ENCODE measurements around the gene MYOM1. TPM values are rescaled to one million over a fixed set of nuclear protein-coding genes. Genes with fewer than 3 reads are reported as not detected.

The MYOM1 gene
- total RNA-seq, 2 experiments from 2014 or later = 0.60 to 0.82 TPM

DNA sequence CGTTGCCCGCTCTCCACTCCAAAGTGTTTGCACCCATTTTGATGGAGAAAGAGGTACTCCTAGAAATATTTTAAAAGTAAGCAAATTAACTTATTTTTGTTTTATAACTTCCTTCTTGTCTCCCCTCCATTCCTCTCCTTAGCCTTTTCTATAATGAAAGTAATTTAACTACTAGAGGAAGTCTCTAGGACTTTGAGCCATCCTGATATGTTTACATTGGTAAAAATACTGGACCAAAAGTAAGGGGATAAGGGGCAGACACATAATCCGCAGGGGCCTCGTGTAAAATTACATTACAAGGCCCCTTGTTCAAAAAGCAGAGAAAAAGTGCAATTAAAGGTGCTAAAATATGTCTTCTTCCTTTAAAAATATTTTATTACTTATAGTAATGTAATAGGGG is 55.4 kb downstream of the MYOM1 start:
- no peak for DNase-seq
- H3K4me3 Mint-ChIP-seq = no peak overlapping the region

DNA sequence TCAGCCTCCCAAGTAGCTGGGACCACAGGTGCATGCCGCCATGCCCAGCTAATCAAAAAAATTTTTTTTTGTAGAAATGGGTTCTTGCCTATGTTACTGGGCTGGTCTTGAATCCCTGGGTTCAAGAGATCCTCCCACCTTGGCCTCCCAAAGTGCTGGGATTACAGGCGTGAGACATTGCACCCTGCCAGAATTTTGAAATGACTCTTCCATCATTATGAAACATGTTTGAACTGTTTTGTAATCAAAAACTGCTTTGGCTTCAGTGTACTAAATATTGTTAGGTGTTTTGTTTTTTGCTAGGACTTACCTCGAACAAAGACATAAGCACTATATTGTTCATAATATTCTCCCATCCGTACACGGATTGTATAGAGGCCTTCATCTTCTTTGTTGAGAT is 55.8 kb downstream of the MYOM1 start:
- Mint-ChIP-seq H3K27me3 (no peaks in the 10 kb centered on the region), H3K4me1 (no peaks in the 10 kb centered on the region), H3K27ac (no peak overlapping the region), H3K36me3 (peaks cover 4% of the 10 kb centered on the region), H3K4me3 (no peak overlapping the region), H3K9me3 (no peaks in the 10 kb centered on the region)
- no peak for DNase-seq

More for the DNA sequence above, 55.4 kb downstream of the MYOM1 start:
- Mint-ChIP-seq H3K4me1 (no peaks in the 10 kb centered on the region), H3K27ac (no peak overlapping the region), H3K36me3 (peaks cover 4% of the 10 kb centered on the region), H3K9me3 (no peaks in the 10 kb centered on the region), H3K27me3 (no peaks in the 10 kb centered on the region)

- no peaks in the 10 kb centered on the region for H3K4me1 Mint-ChIP-seq
- DNase-seq = no peak
- H3K36me3 Mint-ChIP-seq = peaks cover 4% of the 10 kb centered on the region
- no peak overlapping the region for H3K4me3 Mint-ChIP-seq
- no peak overlapping the region for H3K27ac Mint-ChIP-seq
- no peaks in the 10 kb centered on the region for H3K27me3 Mint-ChIP-seq
- H3K9me3 Mint-ChIP-seq = no peaks in the 10 kb centered on the region
Observed at GRCh38 chr18:3162181-3162580, 57.6 kb downstream of the MYOM1 start.

- no peaks in the 10 kb centered on the region for H3K27me3 Mint-ChIP-seq
- no peaks in the 10 kb centered on the region for H3K4me1 Mint-ChIP-seq
- peaks cover 4% of the 10 kb centered on the region for H3K36me3 Mint-ChIP-seq
- H3K9me3 Mint-ChIP-seq = no peaks in the 10 kb centered on the region
- H3K4me3 Mint-ChIP-seq = no peak overlapping the region
- no peak for DNase-seq
- H3K27ac Mint-ChIP-seq = no peak overlapping the region
Observed at GRCh38 chr18:3159830-3160229, 59.9 kb downstream of the MYOM1 start.

- H3K4me1 Mint-ChIP-seq = no peaks in the 10 kb centered on the region
- peaks cover 4% of the 10 kb centered on the region for H3K36me3 Mint-ChIP-seq
- H3K27ac Mint-ChIP-seq = no peak overlapping the region
- H3K27me3 Mint-ChIP-seq = no peaks in the 10 kb centered on the region
- no peaks in the 10 kb centered on the region for H3K9me3 Mint-ChIP-seq
- H3K4me3 Mint-ChIP-seq = no peak overlapping the region
- DNase-seq = no peak
Observed at GRCh38 chr18:3157606-3158005, 62.2 kb downstream of the MYOM1 start.

- H3K4me3 Mint-ChIP-seq = no peak overlapping the region
- H3K27me3 Mint-ChIP-seq = no peaks in the 10 kb centered on the region
- no peaks in the 10 kb centered on the region for H3K36me3 Mint-ChIP-seq
- H3K9me3 Mint-ChIP-seq = no peaks in the 10 kb centered on the region
- no peaks in the 10 kb centered on the region for H3K4me1 Mint-ChIP-seq
- H3K27ac Mint-ChIP-seq = no peak overlapping the region
- no peak for DNase-seq
Observed at GRCh38 chr18:3157086-3157485, 62.7 kb downstream of the MYOM1 start.

DNA sequence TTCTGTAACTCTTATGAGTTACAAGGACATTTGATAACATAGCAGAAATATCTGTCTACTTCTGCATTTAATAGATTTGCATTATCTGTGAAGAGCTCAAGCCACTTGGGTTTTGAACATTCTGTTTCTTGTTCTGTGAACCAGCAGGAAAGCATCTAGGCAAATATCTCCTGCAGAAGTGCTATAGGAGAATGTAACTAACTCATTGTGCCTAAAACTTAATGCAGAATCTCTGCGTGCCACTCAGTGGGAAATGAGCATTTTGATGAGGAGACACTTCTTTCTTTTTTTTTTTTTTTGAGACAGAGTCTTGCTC is 63.5 kb downstream of the MYOM1 start:
- H3K27ac Mint-ChIP-seq = no peak overlapping the region
- peaks cover 3% of the 10 kb centered on the region for H3K4me1 Mint-ChIP-seq
- no peaks in the 10 kb centered on the region for H3K9me3 Mint-ChIP-seq
- no peaks in the 10 kb centered on the region for H3K36me3 Mint-ChIP-seq
- no peak overlapping the region for H3K4me3 Mint-ChIP-seq
- no peak for DNase-seq
- H3K27me3 Mint-ChIP-seq = no peaks in the 10 kb centered on the region

DNA sequence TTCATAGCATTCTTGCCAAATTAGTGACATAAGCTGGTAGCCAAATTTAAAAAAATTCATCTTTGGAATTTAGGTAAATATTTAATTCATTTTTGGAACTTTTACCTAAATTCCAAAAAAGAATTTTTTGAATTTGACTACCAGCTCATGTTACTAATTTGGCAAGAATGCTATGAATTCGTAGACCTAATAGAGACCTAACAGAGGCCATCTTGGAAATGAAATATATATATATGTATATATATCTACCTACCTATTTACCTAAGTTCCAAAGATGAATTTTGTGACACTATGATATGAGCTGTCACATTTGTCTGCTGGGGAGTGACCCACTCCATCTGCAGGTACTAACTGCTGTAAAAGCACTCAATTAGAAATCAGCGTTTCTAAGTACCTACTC is 65.6 kb downstream of the MYOM1 start:
- no peak for DNase-seq
- Mint-ChIP-seq H3K36me3 (no peaks in the 10 kb centered on the region), H3K27me3 (no peaks in the 10 kb centered on the region), H3K4me3 (no peak overlapping the region), H3K9me3 (no peaks in the 10 kb centered on the region), H3K4me1 (peaks cover 3% of the 10 kb centered on the region), H3K27ac (no peak overlapping the region)

DNA sequence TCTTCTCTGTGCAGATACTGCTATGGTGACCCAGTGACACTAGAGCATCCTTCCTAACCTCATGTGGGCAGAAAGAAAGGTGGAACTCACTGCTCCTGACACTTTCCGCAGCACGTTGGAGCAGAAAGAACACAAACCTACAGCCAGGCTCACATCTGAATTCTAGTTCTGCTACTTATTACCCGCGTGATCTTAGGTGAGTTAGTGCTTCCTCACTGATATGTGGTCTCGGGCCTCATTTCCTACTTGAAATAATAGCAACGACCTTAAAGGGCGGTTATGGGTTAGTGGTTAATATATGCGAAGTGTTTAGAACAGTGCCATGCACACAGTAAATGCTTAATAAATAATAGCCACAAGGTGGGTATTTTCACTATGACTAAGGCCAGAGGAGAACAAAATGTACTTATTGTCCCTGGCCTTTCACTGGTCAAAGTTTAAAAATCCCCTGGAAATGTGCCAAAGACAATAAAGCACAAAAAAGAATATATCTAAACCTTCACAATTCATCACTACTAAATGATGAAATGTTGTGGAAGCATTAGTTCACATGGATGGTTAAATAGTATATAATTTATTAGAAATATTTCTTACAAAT is 66.6 kb downstream of the MYOM1 start:
- no peaks in the 10 kb centered on the region for H3K9me3 Mint-ChIP-seq
- H3K27ac Mint-ChIP-seq = no peak overlapping the region
- H3K27me3 Mint-ChIP-seq = no peaks in the 10 kb centered on the region
- H3K4me3 Mint-ChIP-seq = no peak overlapping the region
- no peaks in the 10 kb centered on the region for H3K36me3 Mint-ChIP-seq
- H3K4me1 Mint-ChIP-seq = peaks cover 3% of the 10 kb centered on the region
- no peak for DNase-seq

GRCh38 chr18:3152294-3152693 is 67.5 kb downstream of the MYOM1 start:
- no peak overlapping the region for H3K4me3 Mint-ChIP-seq
- no peaks in the 10 kb centered on the region for H3K9me3 Mint-ChIP-seq
- no peak overlapping the region for H3K27ac Mint-ChIP-seq
- peaks cover 3% of the 10 kb centered on the region for H3K4me1 Mint-ChIP-seq
- H3K27me3 Mint-ChIP-seq = no peaks in the 10 kb centered on the region
- DNase-seq = no peak
- no peaks in the 10 kb centered on the region for H3K36me3 Mint-ChIP-seq

- Mint-ChIP-seq H3K36me3 (no peaks in the 10 kb centered on the region), H3K4me3 (no peak overlapping the region), H3K4me1 (peaks cover 3% of the 10 kb centered on the region), H3K27ac (no peak overlapping the region), H3K27me3 (no peaks in the 10 kb centered on the region), H3K9me3 (no peaks in the 10 kb centered on the region)
- no peak for DNase-seq
Observed at GRCh38 chr18:3151399-3152264, 68.1 kb downstream of the MYOM1 start.

DNA sequence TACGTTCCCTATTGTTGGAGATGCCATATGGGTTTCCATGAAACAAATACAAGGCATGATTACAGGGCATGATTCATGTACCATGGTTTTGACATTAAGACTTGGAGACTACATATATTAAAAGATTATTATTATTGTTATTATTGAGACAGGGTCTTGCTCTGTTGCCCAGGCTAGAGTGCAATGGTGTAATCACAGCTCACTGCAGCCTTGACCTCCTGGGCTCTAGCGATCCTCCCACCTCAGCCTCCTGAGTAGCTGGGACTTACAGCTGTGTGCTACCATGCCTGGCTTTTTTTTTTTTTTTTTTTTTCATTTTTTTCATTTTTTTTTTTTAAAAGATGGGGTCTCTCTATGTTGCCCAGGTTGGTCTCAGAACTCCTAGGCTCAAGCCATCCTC is 69.1 kb downstream of the MYOM1 start:
- peaks cover 3% of the 10 kb centered on the region for H3K4me1 Mint-ChIP-seq
- H3K27me3 Mint-ChIP-seq = no peaks in the 10 kb centered on the region
- H3K36me3 Mint-ChIP-seq = no peaks in the 10 kb centered on the region
- no peaks in the 10 kb centered on the region for H3K9me3 Mint-ChIP-seq
- DNase-seq = no peak
- no peak overlapping the region for H3K27ac Mint-ChIP-seq
- H3K4me3 Mint-ChIP-seq = no peak overlapping the region

DNA sequence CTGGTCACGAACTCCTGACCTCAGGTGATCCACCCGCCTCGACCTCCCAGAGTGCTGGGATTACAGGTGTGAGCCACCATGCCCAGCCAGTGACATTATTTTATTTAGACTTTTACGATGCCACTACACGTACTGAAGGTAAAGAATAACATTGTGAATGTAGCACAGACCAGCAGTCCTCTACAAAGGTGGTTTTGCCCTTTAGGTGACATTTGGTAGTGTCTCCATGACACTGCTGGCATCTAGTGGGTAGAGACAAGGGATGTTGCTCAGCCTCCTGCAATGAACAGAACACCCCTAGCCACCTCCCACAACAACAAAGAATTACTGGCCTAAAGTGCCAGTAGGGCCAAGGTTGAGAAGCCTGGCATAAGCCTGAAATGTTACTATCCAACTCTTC is 69.5 kb downstream of the MYOM1 start:
- Mint-ChIP-seq H3K27me3 (no peaks in the 10 kb centered on the region), H3K4me1 (peaks cover 3% of the 10 kb centered on the region), H3K36me3 (peaks cover 1% of the 10 kb centered on the region), H3K9me3 (no peaks in the 10 kb centered on the region), H3K27ac (no peak overlapping the region), H3K4me3 (no peak overlapping the region)
- no peak for DNase-seq

- H3K4me1 Mint-ChIP-seq = peaks cover 3% of the 10 kb centered on the region
- no peak for DNase-seq
Observed at GRCh38 chr18:3148930-3149535, 70.7 kb downstream of the MYOM1 start.

DNA sequence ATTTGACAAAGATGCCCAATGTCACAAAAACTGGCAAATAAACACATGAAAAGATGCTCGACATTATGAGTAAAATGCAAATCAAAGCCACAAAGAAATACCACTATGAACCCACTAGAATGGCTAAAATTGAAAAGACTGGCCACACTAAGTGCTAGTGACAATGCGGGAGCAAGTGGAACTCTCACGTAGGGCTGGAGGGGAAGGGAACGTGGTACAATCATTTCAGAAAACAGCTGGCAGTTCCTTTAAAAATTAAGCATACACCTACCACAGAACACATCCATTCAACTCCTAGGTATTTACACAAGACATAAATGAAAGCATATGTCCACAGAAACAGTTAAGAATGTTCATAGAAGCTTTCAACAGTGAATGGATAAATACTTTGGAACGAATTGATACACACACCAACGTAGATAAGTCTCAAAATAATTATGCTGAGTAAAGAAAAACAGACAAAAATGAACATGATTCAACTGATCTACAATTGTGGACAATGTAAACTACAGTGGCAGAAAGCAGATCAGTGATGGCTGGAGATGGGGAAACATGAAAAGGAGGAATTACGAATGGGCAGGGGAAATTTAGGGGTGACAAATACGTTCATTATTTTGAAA is 71.7 kb downstream of the MYOM1 start:
- Mint-ChIP-seq H3K4me1 (peaks cover 3% of the 10 kb centered on the region), H3K9me3 (peaks cover 2% of the 10 kb centered on the region), H3K27me3 (no peaks in the 10 kb centered on the region), H3K4me3 (no peak overlapping the region), H3K27ac (no peak overlapping the region), H3K36me3 (peaks cover 5% of the 10 kb centered on the region)
- no peak for DNase-seq

More at GRCh38 chr18:3148930-3149535, 70.7 kb downstream of the MYOM1 start:
- Mint-ChIP-seq H3K9me3 (no peaks in the 10 kb centered on the region), H3K27me3 (no peaks in the 10 kb centered on the region), H3K27ac (no peak overlapping the region), H3K36me3 (peaks cover 1% of the 10 kb centered on the region), H3K4me3 (no peak overlapping the region)
